Smooth muscle cell (in vitro differentiated cells): ENCODE results near the gene DNALI1. TPM values are rescaled to one million over a fixed set of nuclear protein-coding genes. Genes with fewer than 3 reads are reported as not detected.

Experiments
- DNase-seq: peaks from one replicate; lab custom pipeline; 2025; ENCODE audit not compliant: unreplicated experiment; lab: John Stamatoyannopoulos, UW
- H2AFZ ChIP-seq: fragments of 200-600 bp; sonication (generic); 2 replicates; pipeline ENCODE4 v1.6.0; 2016; ENCODE audit warnings: antibody characterized with exemption, low read depth, mild to moderate bottlenecking
- H3F3A ChIP-seq: fragments of 200-600 bp; sonication (generic); 2 replicates; pipeline ENCODE4 v1.6.0; 2017; ENCODE audit warnings: antibody characterized with exemption, low read depth
- H3K27ac ChIP-seq: fragments of 200-600 bp; sonication (generic); 2 replicates; pipeline ENCODE4 v1.5.1; 2016; ENCODE audit warnings: low read depth, mild to moderate bottlenecking
- H3K27me3 ChIP-seq: fragments of 200-600 bp; sonication (generic); 2 replicates; pipeline ENCODE4 v1.6.1; 2016; ENCODE audit warnings: low read depth, mild to moderate bottlenecking
- H3K36me3 ChIP-seq: fragments of 200-600 bp; sonication (generic); 2 replicates; pipeline ENCODE4 v1.5.1; 2016; ENCODE audit warnings: low read depth
- H3K4me1 ChIP-seq: fragments of 200-600 bp; sonication (generic); 2 replicates; pipeline ENCODE4 v1.5.1; 2016; ENCODE audit warnings: low read depth
- H3K4me2 ChIP-seq: fragments of 200-600 bp; sonication (generic); 2 replicates; pipeline ENCODE4 v1.6.0; 2016; ENCODE audit warnings: mild to moderate bottlenecking
- H3K4me3 ChIP-seq: fragments of 200-600 bp; sonication (generic); 2 replicates; pipeline ENCODE4 v1.5.1; 2016; ENCODE audit warnings: mild to moderate bottlenecking
- H3K79me2 ChIP-seq: fragments of 200-600 bp; sonication (generic); 2 replicates; pipeline ENCODE4 v1.6.0; 2016; ENCODE audit warnings: low read depth, mild to moderate bottlenecking
- H3K9ac ChIP-seq: fragments of 200-600 bp; sonication (generic); 2 replicates; pipeline ENCODE4 v1.6.0; 2016; ENCODE audit warnings: low read depth
- H3K9me3 ChIP-seq: fragments of 200-600 bp; sonication (generic); replicated peaks from 2 replicates; pipeline ENCODE4 v1.5.1; 2016; ENCODE audit warnings: low read depth
- H4K20me1 ChIP-seq: fragments of 200-600 bp; sonication (generic); 2 replicates; pipeline ENCODE4 v1.6.0; 2016; ENCODE audit warnings: low read depth
- CTCF ChIP-seq: fragments of 200-600 bp; sonication (generic); IDR thresholded peaks from 2 replicates; pipeline ENCODE4 v1.5.1; 2017; ENCODE audit warnings: borderline replicate concordance, mild to moderate bottlenecking, antibody characterized with exemption; ENCODE audit not compliant: insufficient read depth, poor library complexity, severe bottlenecking
- WGBS: methylation state at CpG from one replicate; pipeline ENCODE4 v1.1.7; 2016; ENCODE audit warnings: low lambda C conversion rate; 5-methylcytosine and 5-hydroxymethylcytosine counted together
- polyA plus RNA-seq: library from polyadenylated mRNA; unstranded; fragments of >200 nt; fragmentation: Nextera tagmentation; extraction: Ambion mirVana; gene quantifications from 2 replicates; pipeline ENCODE4 v1.2.1, GENCODE V29; 2016
- total RNA-seq: library from RNA; depleted of rRNA; stranded (reverse); fragments of >200 nt; gene quantifications from 2 replicates; pipeline ENCODE4 v1.2.3, GENCODE V29; 2014

Gene DNALI1
- total and polyA plus RNA-seq, 2 experiments from 2014 or later = 7.2 to 8.4 TPM

GRCh38 chr1:37605061-37605650, 48.4 kb downstream of the DNALI1 start:
- no peaks in the 10 kb centered on the region for H3K79me2 ChIP-seq
- H2AFZ ChIP-seq = no peak overlapping the region
- H3K9me3 ChIP-seq = no peaks in the 10 kb centered on the region
- H3K27ac ChIP-seq = no peak overlapping the region
- no peak overlapping the region for H3K4me3 ChIP-seq
- no peak overlapping the region for H3K4me2 ChIP-seq
- H3K4me1 ChIP-seq = no peaks in the 10 kb centered on the region
- WGBS = 76% methylated on average over 12 of the region's 12 CpGs
- no peak for DNase-seq
- no peaks in the 10 kb centered on the region for H3K36me3 ChIP-seq
- H3K9ac ChIP-seq = no peak overlapping the region
- TF ChIP-seq CTCF = no peak
- H4K20me1 ChIP-seq = no peaks in the 10 kb centered on the region
- peaks cover 51% of the 10 kb centered on the region for H3K27me3 ChIP-seq
- H3F3A ChIP-seq = no peaks in the 10 kb centered on the region

GRCh38 chr1:37605806-37606474, 49.2 kb downstream of the DNALI1 start:
- TF ChIP-seq CTCF = no peak
- no peak overlapping the region for H2AFZ ChIP-seq
- H3F3A ChIP-seq = no peaks in the 10 kb centered on the region
- H3K27me3 ChIP-seq = peaks cover 55% of the 10 kb centered on the region
- H3K9me3 ChIP-seq = no peaks in the 10 kb centered on the region
- H3K4me3 ChIP-seq = no peak overlapping the region
- H4K20me1 ChIP-seq = no peaks in the 10 kb centered on the region
- no peaks in the 10 kb centered on the region for H3K79me2 ChIP-seq
- DNase-seq = no peak
- no peak overlapping the region for H3K27ac ChIP-seq
- no peak overlapping the region for H3K9ac ChIP-seq
- no peaks in the 10 kb centered on the region for H3K36me3 ChIP-seq
- 90% methylated on average over 9 of the region's 9 CpGs for WGBS
- H3K4me1 ChIP-seq = no peaks in the 10 kb centered on the region
- H3K4me2 ChIP-seq = no peak overlapping the region

GRCh38 chr1:37606481-37607263, 49.9 kb downstream of the DNALI1 start:
- Histone ChIP-seq H3K27me3 (peaks cover 59% of the 10 kb centered on the region), H3K27ac (no peak overlapping the region), H3F3A (no peaks in the 10 kb centered on the region), H3K4me3 (no peak overlapping the region), H4K20me1 (no peaks in the 10 kb centered on the region), H3K9me3 (no peaks in the 10 kb centered on the region), H3K4me1 (no peaks in the 10 kb centered on the region), H3K4me2 (no peak overlapping the region), H3K36me3 (no peaks in the 10 kb centered on the region), H2AFZ (no peak overlapping the region), H3K9ac (no peak overlapping the region), H3K79me2 (no peaks in the 10 kb centered on the region)
- WGBS = 89% methylated on average over 15 of the region's 15 CpGs
- TF ChIP-seq CTCF = no peak
- DNase-seq = no peak
